B cell (primary cell): ENCODE measurements around the gene MTX2. TPM values are rescaled to one million over a fixed set of nuclear protein-coding genes. Genes with fewer than 3 reads are reported as not detected.

Source experiments
- ATAC-seq: fragments of 200-7000 bp; cut with Tn5 transposase; one replicate; pipeline ENCODE4 v1.10.0; 2021; ENCODE audit warnings: low read depth, mild to moderate bottlenecking, moderate number of reproducible peaks, moderate library complexity
- CTCF ChIA-PET: fragments of 350-600 bp; sonication (Branson Sonifier 250); formaldehyde crosslinking; loops from one replicate; lab custom pipeline; 2021; ENCODE audit warnings: antibody characterized with exemption, inconsistent platforms; lab: Charles Lee
- POLR2A ChIA-PET: fragments of 350-600 bp; sonication (Branson Sonifier 250); formaldehyde crosslinking; loops from one replicate; lab custom pipeline; 2021; ENCODE audit warnings: antibody characterized with exemption; lab: Charles Lee
- DNase-seq: peaks from one replicate; pipeline ENCODE4 v3.0.0; 2013
- H2AFZ ChIP-seq: 2 replicates; pipeline ENCODE4 v1.6.1; 2012; ENCODE audit warnings: mild to moderate bottlenecking, low read depth, low read length; ENCODE audit not compliant: insufficient read depth, poor library complexity, severe bottlenecking
- H3K27ac ChIP-seq, 2 donors: 1 replicate in 1 of 2; 2 replicates in 1 of 2; pipeline ENCODE4 v1.5.1; 2012 to 2013; ENCODE audit warnings: low read length in 2 of 2, mild to moderate bottlenecking in 2 of 2, moderate library complexity in 1 of 2
- H3K27me3 ChIP-seq, 4 experiments: fragments of 200-600 bp in 1 of 4; sonication (generic) in 1 of 4; replicated peaks in 1 of 4; 1 replicate in 2 of 4; 2 replicates in 2 of 4; pipeline versions ENCODE4 v1.6.1 to v1.7.0; 2013 to 2016; ENCODE audit warnings: low read length in 3 of 4, mild to moderate bottlenecking in 2 of 4, mixed read lengths in 1 of 4, moderate library complexity in 1 of 4; ENCODE audit not compliant: insufficient read depth in 4 of 4, control insufficient read depth in 3 of 4; ENCODE audit errors: control extremely low read depth in 1 of 4
- H3K36me3 ChIP-seq, 2 experiments: replicated peaks in 1 of 2; 1 replicate in 1 of 2; 2 replicates in 1 of 2; pipeline versions ENCODE4 v1.6.1 to v1.7.1; 2013; ENCODE audit warnings: low read length in 1 of 2; ENCODE audit not compliant: insufficient read depth in 2 of 2, control insufficient read depth in 1 of 2; ENCODE audit errors: control extremely low read depth in 1 of 2, extremely low read depth in 1 of 2
- H3K4me1 ChIP-seq, 2 donors: fragments of 200-600 bp in 1 of 2; sonication (generic) in 1 of 2; 1 replicate in 1 of 2; 2 replicates in 1 of 2; pipeline versions ENCODE4 v1.5.1 to v1.6.1; 2013 to 2017; ENCODE audit warnings: low read length in 2 of 2; ENCODE audit not compliant: control insufficient read depth in 2 of 2, insufficient read depth in 2 of 2
- H3K4me2 ChIP-seq: replicated peaks from 2 replicates; pipeline ENCODE3; 2012; ENCODE audit warnings: mild to moderate bottlenecking, low read depth, low read length; ENCODE audit not compliant: poor library complexity, severe bottlenecking
- H3K4me3 ChIP-seq, 5 experiments: fragments of 200-600 bp in 1 of 5; sonication (generic) in 1 of 5; 1 replicate in 3 of 5; 2 replicates in 2 of 5; pipeline versions ENCODE4 v1.5.1 to v1.7.0; 2011 to 2016; ENCODE audit warnings: low read length in 4 of 5, mild to moderate bottlenecking in 4 of 5, low read depth in 2 of 5, control low read depth in 1 of 5, moderate library complexity in 1 of 5; ENCODE audit not compliant: insufficient read depth in 1 of 5; ENCODE audit errors: control extremely low read depth in 1 of 5, extremely low read depth in 1 of 5
- H3K79me2 ChIP-seq: fragments of 200-600 bp; sonication (generic); one replicate; pipeline ENCODE4 v1.6.0; 2016; ENCODE audit warnings: low read length; ENCODE audit not compliant: control insufficient read depth, insufficient read depth
- H3K9ac ChIP-seq: fragments of 200-600 bp; sonication (generic); 2 replicates; pipeline ENCODE4 v1.6.1; 2017; ENCODE audit warnings: mild to moderate bottlenecking, low read length, moderate library complexity
- H3K9me3 ChIP-seq, 3 donors: one replicate each; pipeline versions ENCODE4 v1.6.1 to v1.7.1; 2013; ENCODE audit warnings: low read length in 2 of 3; ENCODE audit not compliant: control insufficient read depth in 2 of 3, insufficient read depth in 1 of 3; ENCODE audit errors: control extremely low read depth in 1 of 3
- H4K20me1 ChIP-seq: 2 replicates; pipeline ENCODE4 v1.6.0; 2012; ENCODE audit warnings: mild to moderate bottlenecking, low read length; ENCODE audit not compliant: insufficient read depth, control insufficient read depth, poor library complexity, severe bottlenecking
- H3K27ac Mint-ChIP-seq: one replicate; pipeline ENCODE4 v1.8.0; 2021; ENCODE audit warnings: mixed read lengths
- H3K27me3 Mint-ChIP-seq: one replicate; pipeline ENCODE4 v1.8.0; 2021; ENCODE audit warnings: mixed read lengths
- H3K4me1 Mint-ChIP-seq: one replicate; pipeline ENCODE4 v1.8.0; 2021; ENCODE audit warnings: mixed read lengths
- H3K4me3 Mint-ChIP-seq: one replicate; pipeline ENCODE4 v1.8.0; 2021; ENCODE audit warnings: mixed read lengths
- H3K9me3 Mint-ChIP-seq: one replicate; pipeline ENCODE4 v1.8.0; 2022; ENCODE audit warnings: mixed read lengths; ENCODE audit not compliant: insufficient read depth
- EZH2 ChIP-seq: IDR thresholded peaks from 2 replicates; pipeline ENCODE4 v1.6.1; 2012; ENCODE audit warnings: borderline replicate concordance, low read depth, mild to moderate bottlenecking, moderate library complexity, low read length; ENCODE audit not compliant: insufficient read depth, poor library complexity, severe bottlenecking
- WGBS: methylation state at CpG from one replicate; pipeline ENCODE4 v1.1.5; 2013; ENCODE audit warnings: missing lambda C conversion rate; ENCODE audit not compliant: insufficient coverage; 5-methylcytosine and 5-hydroxymethylcytosine counted together
- intact Hi-C: fragments of 100-400 bp; cut with micrococcal nuclease; formaldehyde crosslinking; loops from one replicate; pipeline ENCODE4 v1.10.0; 2022
- polyA plus RNA-seq: library from polyadenylated mRNA; depleted of rRNA; stranded (reverse); fragments of >200 nt; gene quantifications from 2 replicates; pipeline ENCODE4 v1.2.3, GENCODE V29; 2012
- total RNA-seq, 2 donors: library from RNA; stranded (reverse); fragments of 120-200 nt in 1 of 2; gene quantifications; 1 replicate in 1 of 2; 2 replicates in 1 of 2; pipeline versions ENCODE4 v1.2.3 to v1.2.4, GENCODE V29; 2013 to 2022
- TF ChIP-seq, protein P1 (sequence below): fragments of 200-600 bp; IDR thresholded peaks from one replicate; pipeline ENCODE4 v1.8.0; 2022; ENCODE audit warnings: antibody characterized with exemption, mild to moderate bottlenecking

The MTX2 gene
- total and polyA plus RNA-seq, 2 donors (not counting 1 experiment from before 2014, with no cell fraction given) = 11.2 to 11.5 TPM

DNA sequence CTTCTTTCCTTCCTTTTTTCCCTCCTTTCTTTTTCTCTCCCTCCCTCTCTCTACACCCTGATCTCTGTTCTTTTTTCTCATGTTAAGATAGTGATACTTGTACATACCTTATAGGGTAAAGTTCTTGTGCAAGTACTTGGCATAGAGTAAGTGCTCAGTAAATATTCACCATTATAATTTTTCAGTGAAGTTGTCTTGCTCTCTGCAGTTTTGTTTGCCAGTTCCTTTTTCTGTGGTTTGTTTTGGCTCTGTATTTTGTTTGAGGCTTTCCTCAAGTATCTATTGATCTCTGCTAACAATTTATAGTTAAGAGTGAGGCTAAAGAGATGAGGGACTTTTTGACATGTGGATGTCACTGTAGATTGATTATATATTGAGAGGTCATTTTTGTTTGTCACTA, 48.0 kb downstream of the MTX2 start:
- Histone ChIP-seq H3K4me1 (no peaks in the 10 kb centered on the region), H3K9me3 (no peaks in the 10 kb centered on the region), H3K79me2 (no peaks in the 10 kb centered on the region), H2AFZ (no peak overlapping the region), H3K4me3 (no peak overlapping the region), H3K27ac (no peak overlapping the region), H4K20me1 (no peaks in the 10 kb centered on the region), H3K27me3 (no peaks in the 10 kb centered on the region), H3K4me2 (no peak overlapping the region), H3K36me3 (peaks cover 3 to 4% of the 10 kb centered on the region in 2 experiments), H3K9ac (no peak overlapping the region)
- no peak overlapping the region for H3K27ac Mint-ChIP-seq
- CTCF ChIA-PET = no interaction called here
- H3K9me3 Mint-ChIP-seq = no peaks in the 10 kb centered on the region
- no peak for TF ChIP-seq EZH2
- TF ChIP-seq, protein P1, sequence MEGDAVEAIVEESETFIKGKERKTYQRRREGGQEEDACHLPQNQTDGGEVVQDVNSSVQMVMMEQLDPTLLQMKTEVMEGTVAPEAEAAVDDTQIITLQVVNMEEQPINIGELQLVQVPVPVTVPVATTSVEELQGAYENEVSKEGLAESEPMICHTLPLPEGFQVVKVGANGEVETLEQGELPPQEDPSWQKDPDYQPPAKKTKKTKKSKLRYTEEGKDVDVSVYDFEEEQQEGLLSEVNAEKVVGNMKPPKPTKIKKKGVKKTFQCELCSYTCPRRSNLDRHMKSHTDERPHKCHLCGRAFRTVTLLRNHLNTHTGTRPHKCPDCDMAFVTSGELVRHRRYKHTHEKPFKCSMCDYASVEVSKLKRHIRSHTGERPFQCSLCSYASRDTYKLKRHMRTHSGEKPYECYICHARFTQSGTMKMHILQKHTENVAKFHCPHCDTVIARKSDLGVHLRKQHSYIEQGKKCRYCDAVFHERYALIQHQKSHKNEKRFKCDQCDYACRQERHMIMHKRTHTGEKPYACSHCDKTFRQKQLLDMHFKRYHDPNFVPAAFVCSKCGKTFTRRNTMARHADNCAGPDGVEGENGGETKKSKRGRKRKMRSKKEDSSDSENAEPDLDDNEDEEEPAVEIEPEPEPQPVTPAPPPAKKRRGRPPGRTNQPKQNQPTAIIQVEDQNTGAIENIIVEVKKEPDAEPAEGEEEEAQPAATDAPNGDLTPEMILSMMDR = no peak
- POLR2A ChIA-PET = no interaction called here
- no peaks in the 10 kb centered on the region for H3K27me3 Mint-ChIP-seq
- DNase-seq (no peak), ATAC-seq (no peak)
- H3K4me1 Mint-ChIP-seq = no peaks in the 10 kb centered on the region
- intact Hi-C loops = no loop called here
- H3K4me3 Mint-ChIP-seq = no peak overlapping the region

DNA sequence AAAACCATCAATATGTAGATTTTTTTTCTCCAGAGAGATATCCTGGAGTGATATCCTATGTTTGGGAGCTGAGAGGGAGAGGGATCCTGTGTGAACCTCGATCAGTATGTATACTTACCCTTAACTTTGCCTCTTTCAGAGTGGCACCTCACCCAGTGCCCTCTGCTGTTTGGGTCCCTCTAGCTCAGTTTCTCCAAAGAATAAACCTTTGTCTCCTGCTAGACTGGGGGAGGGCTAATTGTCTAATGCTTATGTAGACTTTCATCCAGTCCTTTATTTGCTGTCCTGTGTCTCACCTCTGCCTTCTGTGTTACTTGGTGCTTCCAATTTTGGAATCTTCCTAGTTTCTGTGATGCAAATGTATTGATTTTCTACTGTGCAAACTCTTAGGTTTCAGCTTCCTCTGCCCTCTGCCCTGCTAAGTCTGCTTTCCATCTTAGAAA, 48.4 kb downstream of the MTX2 start:
- intact Hi-C loops = no loop called here
- no peak overlapping the region for H3K27ac Mint-ChIP-seq

More for the DNA sequence above, 48.4 kb downstream of the MTX2 start:
- H3K27me3 ChIP-seq = no peaks in the 10 kb centered on the region
- TF ChIP-seq, protein P1 = no peak
- no peak for TF ChIP-seq EZH2
- H3K9ac ChIP-seq = no peak overlapping the region
- H3K4me1 Mint-ChIP-seq = no peaks in the 10 kb centered on the region
- H3K4me3 Mint-ChIP-seq = no peak overlapping the region
- H3K9me3 Mint-ChIP-seq = no peaks in the 10 kb centered on the region
- ChIA-PET POLR2A (no interaction called here), CTCF (no interaction called here)
- H3K4me3 ChIP-seq = no peak overlapping the region
- H3K27ac ChIP-seq = no peak overlapping the region
- H3K36me3 ChIP-seq = peaks cover 3 to 4% of the 10 kb centered on the region in 2 experiments
- DNase-seq (no peak), ATAC-seq (no peak)
- no peaks in the 10 kb centered on the region for H3K9me3 ChIP-seq
- WGBS = no CpG with 5 or more reads among the region's 1 CpG
- no peaks in the 10 kb centered on the region for H3K27me3 Mint-ChIP-seq
- H2AFZ ChIP-seq = no peak overlapping the region
- H4K20me1 ChIP-seq = no peaks in the 10 kb centered on the region
- no peak overlapping the region for H3K4me2 ChIP-seq
- no peaks in the 10 kb centered on the region for H3K79me2 ChIP-seq
- H3K4me1 ChIP-seq = no peaks in the 10 kb centered on the region
